ENCODE data around the gene INPP4B. TPM values are rescaled to one million over a fixed set of nuclear protein-coding genes. Genes with fewer than 3 reads are reported as not detected.

Gene INPP4B
- total and polyA plus RNA-seq, 2 donors from 2014 or later = 2.6 to 18.9 TPM

GRCh38 chr4:142287371-142287770 lies 558.7 kb downstream of the INPP4B start:
- intact Hi-C loops (cut with DNase I) = no loop called here
- Histone ChIP-seq H3K9me3 (ENCODE audit: control insufficient read depth in 2 of 3, insufficient read depth in 1 of 3, low read length in 3 of 3) (no peaks in the 10 kb centered on the region), H3K27me3 (ENCODE audit: control insufficient read depth, insufficient read depth, low read length) (no peaks in the 10 kb centered on the region), H3K36me3 (ENCODE audit: control insufficient read depth in 2 of 3, insufficient read depth in 3 of 3, low read length in 3 of 3) (no peaks in the 10 kb centered on the region), H3K9ac (ENCODE audit: low read length in 3 of 3) (no peak overlapping the region), H3K27ac (ENCODE audit: low read depth in 2 of 2, low read length in 2 of 2) (no peak overlapping the region), H3K4me3 (ENCODE audit: low read length in 3 of 3) (no peak overlapping the region), H3K4me1 (ENCODE audit: control insufficient read depth in 2 of 3, insufficient read depth in 2 of 3, low read depth in 1 of 3, low read length in 3 of 3) (no peaks in the 10 kb centered on the region)
- FAIRE-seq (no peak), DNase-seq (no peak)
- no peak for TF ChIP-seq CTCF (IDR thresholded peaks at IDR 0.05; ENCODE audit: borderline replicate concordance, extremely low read depth, insufficient read depth)

- H3K27ac ChIP-seq (ENCODE audit: low read depth in 2 of 2, low read length in 2 of 2) = no peak overlapping the region
- no peaks in the 10 kb centered on the region for H3K4me1 ChIP-seq (ENCODE audit: control insufficient read depth in 2 of 3, insufficient read depth in 2 of 3, low read depth in 1 of 3, low read length in 3 of 3)
- no peaks in the 10 kb centered on the region for H3K36me3 ChIP-seq (ENCODE audit: control insufficient read depth in 2 of 3, insufficient read depth in 3 of 3, low read length in 3 of 3)
- no peaks in the 10 kb centered on the region for H3K27me3 ChIP-seq (ENCODE audit: control insufficient read depth, insufficient read depth, low read length)
- no peak for DNase-seq
- H3K9ac ChIP-seq (ENCODE audit: low read length in 3 of 3) = no peak overlapping the region
- no peaks in the 10 kb centered on the region for H3K9me3 ChIP-seq (ENCODE audit: control insufficient read depth in 2 of 3, insufficient read depth in 1 of 3, low read length in 3 of 3)
- no peak for FAIRE-seq
- TF ChIP-seq CTCF (IDR thresholded peaks at IDR 0.05; ENCODE audit: borderline replicate concordance, extremely low read depth, insufficient read depth) = no peak
- intact Hi-C loops (cut with DNase I) = no loop called here
- no peak overlapping the region for H3K4me3 ChIP-seq (ENCODE audit: low read length in 3 of 3)
Measured at GRCh38 chr4:142285222-142285583, 560.9 kb downstream of the INPP4B start.

- Histone ChIP-seq H3K9me3 (ENCODE audit: control insufficient read depth in 2 of 3, insufficient read depth in 1 of 3, low read length in 3 of 3) (no peaks in the 10 kb centered on the region), H3K36me3 (ENCODE audit: control insufficient read depth in 2 of 3, insufficient read depth in 3 of 3, low read length in 3 of 3) (no peaks in the 10 kb centered on the region), H3K9ac (ENCODE audit: low read length in 3 of 3) (no peak overlapping the region), H3K27ac (ENCODE audit: low read depth in 2 of 2, low read length in 2 of 2) (no peak overlapping the region), H3K27me3 (ENCODE audit: control insufficient read depth, insufficient read depth, low read length) (no peaks in the 10 kb centered on the region), H3K4me1 (ENCODE audit: control insufficient read depth in 2 of 3, insufficient read depth in 2 of 3, low read depth in 1 of 3, low read length in 3 of 3) (no peaks in the 10 kb centered on the region), H3K4me3 (ENCODE audit: low read length in 3 of 3) (no peak overlapping the region)
- TF ChIP-seq CTCF (IDR thresholded peaks at IDR 0.05; ENCODE audit: borderline replicate concordance, extremely low read depth, insufficient read depth) = no peak
- DNase-seq (no peak), FAIRE-seq (no peak)
- intact Hi-C loops (cut with DNase I) = no loop called here
Measured at GRCh38 chr4:142284402-142285221, 561.5 kb downstream of the INPP4B start.
